HG03378 (cell line): ENCODE results near the gene PRKACA.

ENCODE experiments used
- ATAC-seq: cut with Tn5 transposase; IDR thresholded peaks from one replicate; pipeline ENCODE4 v1.9.1; 2021; ENCODE audit warnings: mild to moderate bottlenecking, moderate library complexity; ENCODE audit not compliant: unreplicated experiment

Gene PRKACA

DNA sequence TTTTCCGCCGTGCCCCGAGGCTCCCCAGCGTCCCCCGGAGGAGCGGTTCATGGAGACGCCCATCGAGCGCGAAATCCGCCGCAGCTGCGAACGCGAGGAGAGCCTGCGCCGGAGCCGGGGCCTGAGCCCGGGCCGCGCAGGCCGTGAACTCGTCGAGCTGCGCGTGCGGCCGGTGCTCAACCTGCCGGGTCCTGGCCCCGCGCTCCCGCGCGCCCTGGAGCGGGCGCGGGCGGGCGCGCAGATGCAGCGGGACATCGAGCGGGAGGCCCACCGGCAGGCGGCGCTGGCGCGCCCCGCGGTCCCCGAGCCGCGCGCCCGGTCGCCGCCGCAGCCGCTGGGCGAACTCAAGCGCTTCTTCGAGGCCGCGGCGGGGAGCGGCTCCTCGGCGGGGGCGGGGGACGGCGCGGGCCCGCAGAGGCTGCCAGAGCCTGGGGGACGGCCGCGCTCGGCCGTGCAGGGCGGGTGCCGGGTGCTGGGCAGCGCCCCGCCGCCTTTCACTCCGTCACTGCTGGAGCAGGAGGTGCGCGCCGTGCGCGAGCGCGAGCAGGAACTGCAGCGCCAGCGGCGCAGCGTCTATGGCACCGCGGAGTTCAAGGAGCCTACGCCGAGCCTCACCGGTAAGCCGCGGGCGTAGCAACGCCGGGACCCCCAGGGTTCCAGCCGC is 44.2 kb downstream of the PRKACA start:
- ATAC-seq, result no peak

DNA sequence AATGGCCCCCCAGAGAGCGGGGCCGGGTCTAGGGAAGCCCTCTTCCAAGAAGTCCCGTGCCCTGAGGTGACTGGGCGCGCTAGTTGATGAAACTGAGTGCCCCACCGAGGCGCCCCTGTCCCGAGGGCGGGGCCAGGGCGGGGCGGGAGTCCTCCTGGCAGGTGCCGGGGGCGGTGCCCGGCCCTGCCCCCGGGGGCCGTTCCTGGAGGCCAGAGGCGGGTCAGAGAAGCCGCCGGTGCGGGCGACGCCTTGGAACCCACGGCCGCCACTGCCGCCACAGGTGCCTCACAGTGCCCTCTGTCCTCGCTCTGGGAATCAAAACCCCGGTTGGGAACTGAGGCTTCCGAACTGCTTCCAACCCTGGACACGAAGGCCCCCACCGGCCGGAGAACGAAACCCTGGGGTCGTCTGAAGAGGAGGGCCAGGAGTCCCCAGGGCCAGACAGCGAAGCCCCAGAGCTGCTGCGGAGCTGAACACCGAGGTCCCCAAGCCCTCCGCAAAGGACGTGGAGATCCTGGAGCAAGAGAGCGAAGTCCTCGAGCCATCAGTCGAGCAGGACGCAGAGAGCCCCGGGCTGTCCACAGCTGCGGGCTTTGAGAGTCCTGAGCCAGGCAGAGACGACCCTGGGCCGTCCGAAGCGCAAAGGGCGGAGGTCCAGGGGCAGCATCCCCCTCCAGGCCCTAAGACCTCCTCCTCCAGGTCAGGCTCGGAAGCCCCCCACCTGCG is 44.9 kb downstream of the PRKACA start, which contains the start of gene MISP3:
Gene MISP3 (plus strand): TSS at position 252 of the 726 bp plus-strand sequence. CDS start 524 bp downstream, outside the sequence.
- no peak for ATAC-seq

DNA sequence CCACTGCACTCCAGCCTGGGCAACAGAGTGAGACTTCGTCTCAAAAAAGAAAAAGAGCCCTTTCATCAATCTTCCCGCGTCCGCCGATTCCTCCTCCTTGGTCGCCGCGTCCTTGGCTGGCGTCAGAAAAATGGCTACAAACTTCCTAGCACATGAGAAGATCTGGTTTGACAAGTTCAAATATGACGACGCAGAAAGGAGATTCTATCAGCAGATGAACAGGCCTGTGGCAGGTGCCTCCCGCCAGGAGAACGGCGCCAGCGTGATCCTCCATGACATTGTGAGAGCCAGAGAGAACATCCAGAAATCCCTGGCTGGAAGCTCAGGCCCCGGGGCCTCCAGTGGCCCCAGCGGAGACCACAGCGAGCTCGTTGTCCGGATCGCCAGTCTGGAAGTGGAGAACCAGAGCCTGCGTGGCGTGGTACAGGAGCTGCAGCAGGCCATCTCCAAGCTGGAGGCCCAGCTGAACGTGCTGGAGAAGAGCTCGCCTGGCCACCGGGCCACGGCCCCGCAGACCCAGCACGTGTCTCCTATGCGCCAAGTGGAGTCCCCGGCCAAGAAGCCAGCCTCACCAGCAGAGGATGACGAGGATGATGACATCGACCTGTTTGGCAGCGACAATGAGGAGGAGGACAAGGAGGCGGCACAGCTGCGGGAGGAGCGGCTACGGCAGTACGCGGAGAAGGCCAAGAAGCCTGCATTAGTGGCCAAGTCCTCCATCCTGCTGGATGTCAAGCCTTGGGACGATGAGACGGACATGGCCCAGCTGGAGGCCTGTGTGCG is 47.1 kb downstream of the PRKACA start:
- no peak for ATAC-seq

DNA sequence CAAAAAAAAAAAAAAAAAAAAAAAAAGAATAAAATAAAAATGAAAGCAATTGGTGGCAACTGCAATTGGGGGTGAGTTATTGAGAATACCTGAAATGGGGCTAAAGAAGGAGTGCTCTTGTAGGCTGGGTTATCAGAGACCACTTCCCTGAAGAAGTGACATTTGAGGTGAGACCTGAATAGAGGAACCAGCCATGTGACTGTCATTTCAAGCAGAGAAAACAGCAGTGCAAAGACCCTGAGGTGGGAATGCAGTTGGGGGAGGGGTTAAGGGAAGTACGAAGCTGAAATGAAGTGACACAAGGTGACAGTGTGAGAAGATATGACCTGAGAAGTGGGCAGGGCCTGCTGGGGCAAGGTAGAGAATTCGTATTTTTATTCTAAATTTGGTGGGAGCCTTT is 51.4 kb downstream of the PRKACA start:
- no peak for ATAC-seq

- no peak for ATAC-seq
These were observed 54.5 kb downstream of the PRKACA start for GRCh38 chr19:14063105-14063504.

GRCh38 chr19:14062558-14062855 is 55.1 kb downstream of the PRKACA start:
- no peak for ATAC-seq

GRCh38 chr19:14061751-14062557 is 55.6 kb downstream of the PRKACA start, which contains the start of gene PALM3:
PALM3 (minus strand) TSS chr19:14062076; CDS start chr19:14061980, 96 bp downstream.
- ATAC-seq, result no peak

GRCh38 chr19:14061081-14061749 is 56.3 kb downstream of the PRKACA start:
- no peak for ATAC-seq

GRCh38 chr19:14059652-14060155 is 57.9 kb downstream of the PRKACA start:
- ATAC-seq, result no peak

DNA sequence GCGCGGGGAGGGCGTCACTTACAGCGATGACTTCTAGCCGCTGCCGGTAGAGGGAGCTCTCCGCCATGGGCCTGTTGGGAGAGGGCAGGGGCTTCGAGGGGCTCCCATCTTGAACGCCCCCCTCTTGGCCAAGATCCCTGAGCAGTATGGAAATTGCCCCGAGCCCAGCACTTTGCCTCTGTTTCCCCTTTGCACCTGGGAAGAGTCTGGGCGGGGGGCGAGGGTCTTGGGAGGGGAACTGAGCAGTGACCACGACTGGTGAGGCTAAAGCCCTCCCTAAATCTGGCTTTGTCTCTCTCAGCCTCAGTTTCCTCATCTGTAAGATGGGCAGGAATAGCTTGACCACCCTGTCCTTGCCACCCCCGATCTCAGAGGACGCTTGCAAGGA is 58.5 kb downstream of the PRKACA start:
- no peak for ATAC-seq

DNA sequence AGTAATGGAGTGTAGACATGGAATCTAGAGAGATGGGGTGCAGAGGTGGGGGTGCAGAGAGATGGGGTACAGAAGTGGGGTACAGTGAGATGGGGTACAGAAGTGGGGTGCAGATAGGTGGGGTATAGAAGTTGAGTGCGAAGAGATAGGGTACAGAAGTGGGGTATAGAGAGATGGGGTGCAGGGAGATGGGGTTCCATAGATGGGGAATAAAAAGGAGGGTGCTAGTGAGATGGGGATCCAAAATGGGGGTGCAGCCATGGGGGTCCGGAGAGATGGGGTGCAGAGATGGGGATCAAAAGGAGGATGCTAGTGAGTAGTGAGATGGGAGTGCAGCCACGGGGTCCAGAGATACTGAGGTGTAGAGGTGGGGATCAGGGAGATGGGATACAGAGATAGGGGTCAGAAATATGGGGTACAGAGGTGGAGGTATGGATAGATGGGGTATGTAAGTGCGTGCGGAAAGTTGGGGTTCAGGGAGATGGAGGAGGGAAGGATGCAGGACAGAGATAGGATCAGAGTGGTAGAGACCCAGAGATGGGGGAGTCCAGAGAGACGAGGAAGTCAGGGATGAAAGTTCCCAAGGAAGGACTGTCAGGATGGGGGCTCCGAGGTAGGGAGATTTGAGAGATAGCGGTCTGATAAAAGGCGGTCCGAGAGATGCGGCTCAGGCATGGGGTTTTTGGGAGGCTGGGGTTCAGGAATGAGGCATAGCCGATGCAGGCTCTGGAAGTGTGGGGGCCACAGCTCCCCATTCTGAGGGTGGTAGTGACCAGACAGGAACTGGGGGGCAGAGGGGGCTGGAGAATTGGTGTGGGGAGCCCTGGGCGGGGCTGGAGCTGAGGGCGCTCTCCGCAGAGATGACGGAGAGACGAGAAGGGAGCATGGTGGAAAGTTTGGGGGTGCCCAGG is 59.1 kb downstream of the PRKACA start:
- no peak for ATAC-seq

DNA sequence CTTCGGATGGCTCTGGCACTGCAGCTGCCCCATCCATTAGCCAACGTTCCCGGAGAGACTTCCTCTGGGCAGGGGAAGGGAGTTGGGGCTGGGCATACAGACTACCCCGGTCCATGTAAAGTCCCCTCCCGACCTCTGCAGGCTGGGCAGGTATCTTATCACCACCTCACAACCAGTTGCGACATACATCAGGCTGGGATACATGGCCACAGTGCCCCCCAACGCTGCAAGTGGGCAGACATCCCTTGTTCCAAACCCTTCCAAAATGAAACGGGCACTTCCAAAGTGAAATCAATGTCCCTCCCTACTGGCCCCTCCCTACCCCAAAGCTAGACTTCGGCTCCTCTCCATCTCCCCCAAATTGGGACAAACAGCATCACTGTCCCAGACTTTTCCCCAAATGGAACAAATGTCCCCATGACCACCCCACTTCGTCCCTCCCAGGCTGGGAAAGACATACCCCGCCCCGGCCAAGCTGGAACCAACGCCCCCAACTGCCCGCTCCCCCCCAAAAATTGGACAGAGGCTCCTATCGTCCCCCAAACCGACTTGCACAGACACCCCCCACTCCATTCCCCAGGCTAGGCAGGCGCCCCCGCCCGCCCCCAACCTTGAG is 60.7 kb downstream of the PRKACA start:
- no peak for ATAC-seq

DNA sequence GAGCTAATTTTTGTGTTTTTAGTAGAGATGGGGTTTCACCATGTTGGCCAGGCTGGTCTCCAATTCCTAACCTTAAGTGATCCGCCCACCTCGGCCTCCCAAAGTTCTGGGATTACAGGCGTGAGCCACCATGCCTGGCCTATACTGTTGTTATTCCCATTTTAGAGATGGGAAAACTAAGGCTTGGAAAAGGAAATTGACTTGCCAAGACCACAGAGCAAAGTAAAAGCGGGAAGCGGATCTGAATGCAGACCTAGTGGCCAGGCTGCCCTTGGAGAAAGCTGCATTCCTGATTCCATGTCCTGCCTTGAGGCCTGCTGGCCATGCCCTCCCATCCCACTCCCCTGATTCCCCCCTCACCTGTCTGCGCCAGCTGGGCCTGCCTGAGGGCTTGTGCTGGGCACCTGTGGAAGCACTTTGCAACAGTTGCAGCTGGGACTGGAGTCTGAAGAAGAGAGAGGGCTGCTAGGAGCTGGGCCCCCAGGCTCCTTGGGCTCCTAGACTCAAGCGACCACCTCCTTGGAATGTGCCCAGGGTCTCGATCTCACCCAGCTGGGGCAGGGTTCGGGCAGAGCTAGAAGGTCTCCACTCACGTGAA is 61.4 kb downstream of the PRKACA start:
- ATAC-seq, result no peak

- ATAC-seq, result no peak
These were observed 62.2 kb downstream of the PRKACA start for GRCh38 chr19:14055396-14055795.

- ATAC-seq, result no peak
These were observed 62.8 kb downstream of the PRKACA start for GRCh38 chr19:14054721-14055120.

DNA sequence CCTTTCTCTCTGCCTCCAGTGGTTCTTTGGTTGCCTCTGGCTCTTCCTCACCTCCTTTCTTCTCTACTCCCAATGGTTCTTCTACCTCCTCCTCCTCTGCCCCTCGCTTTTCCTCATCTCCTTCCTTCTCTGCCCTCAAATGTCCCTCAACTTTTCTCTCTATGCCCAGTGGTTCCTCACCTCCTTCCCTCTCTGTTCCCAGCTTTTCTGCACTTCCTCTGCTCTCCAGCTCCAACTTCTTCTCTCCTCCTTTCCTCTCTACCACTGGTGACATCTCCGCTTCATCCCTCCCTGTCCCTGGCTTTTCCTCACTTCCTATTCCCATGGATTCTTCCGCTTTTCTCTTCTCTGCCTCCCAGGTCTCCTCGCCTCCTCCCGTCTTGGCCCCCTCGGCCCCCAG is 63.5 kb downstream of the PRKACA start:
- no peak for ATAC-seq

DNA sequence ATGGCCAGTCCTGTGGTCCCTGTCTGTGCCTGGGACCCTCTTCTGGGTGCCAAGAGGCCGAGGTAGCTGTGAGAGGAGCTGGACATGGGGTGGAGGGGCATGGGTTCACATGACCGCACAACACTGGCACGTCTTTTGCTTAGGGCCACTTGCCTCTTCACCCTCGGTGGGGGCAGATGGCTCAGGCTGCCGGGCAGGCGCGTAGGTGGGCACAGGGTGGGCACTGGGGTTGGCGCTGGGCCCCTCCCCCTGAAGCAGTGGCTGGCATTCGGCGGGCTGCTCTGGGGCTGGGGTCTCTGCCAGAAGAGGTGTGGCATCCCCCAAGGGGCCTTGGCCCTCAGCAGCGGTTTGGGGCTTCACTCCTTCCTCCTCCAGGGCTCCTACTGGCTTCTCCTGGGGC is 64.1 kb downstream of the PRKACA start:
- ATAC-seq, result no peak

DNA sequence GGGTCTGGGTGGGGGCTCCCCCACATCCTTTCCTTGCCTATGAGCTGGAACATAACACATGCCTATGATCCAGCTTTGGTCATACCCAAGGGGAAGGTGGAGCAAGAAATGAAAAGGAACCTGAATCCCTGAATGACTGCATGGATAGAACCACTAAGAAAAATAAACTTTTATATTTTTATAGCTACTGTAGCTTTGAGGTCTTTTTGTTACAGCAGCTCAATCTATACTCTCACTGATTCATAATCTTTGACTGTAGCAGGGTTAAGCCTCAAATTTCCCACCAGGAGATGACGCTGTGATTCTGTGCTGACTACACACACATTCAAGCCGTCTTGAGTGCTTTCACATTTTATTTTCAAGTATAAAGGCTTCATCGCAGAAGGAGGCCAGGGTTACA is 64.5 kb downstream of the PRKACA start:
- no peak for ATAC-seq
